HL-60 (cell line): Measurements from ENCODE around the gene PALLD.

Source experiments
- DNase-seq, 2 experiments: peaks; one replicate each; pipeline ENCODE4 v3.0.0-alpha.2; 2010 to 2020; ENCODE audit warnings: low read depth in 1 of 2, low spot score in 1 of 2
- H3K27ac ChIP-seq: fragments of 250-450 bp; sonication (Bioruptor Pico); replicated peaks from 2 replicates; pipeline ENCODE4 v1.5.1; 2020; ENCODE audit warnings: mild to moderate bottlenecking, moderate library complexity
- H3K27me3 ChIP-seq: fragments of 250-450 bp; sonication (Bioruptor Pico); 2 replicates; pipeline ENCODE4 v1.5.1; 2021; ENCODE audit warnings: mild to moderate bottlenecking, moderate library complexity; ENCODE audit not compliant: insufficient read depth, poor library complexity, severe bottlenecking
- H3K4me3 ChIP-seq: replicated peaks from 2 replicates; pipeline ENCODE4 v1.5.1; 2011; ENCODE audit warnings: mild to moderate bottlenecking, control low read depth, low read length; ENCODE audit not compliant: insufficient read depth
- GABPA ChIP-seq: IDR thresholded peaks from 2 replicates; pipeline ENCODE4 v1.6.1; 2012; ENCODE audit warnings: low read depth
- POLR2AphosphoS5 ChIP-seq: IDR thresholded peaks from 2 replicates; pipeline ENCODE4 v1.6.1; 2012; ENCODE audit warnings: low read depth
- SPI1 ChIP-seq: IDR thresholded peaks from 2 replicates; pipeline ENCODE4 v1.6.1; 2012; ENCODE audit warnings: low read depth, mild to moderate bottlenecking, borderline replicate concordance
- TF ChIP-seq, protein P1 (sequence below): IDR thresholded peaks from one replicate; pipeline ENCODE4 v1.5.1; 2011; ENCODE audit warnings: low read length, control low read depth, inconsistent platforms; ENCODE audit not compliant: insufficient read depth
- TF ChIP-seq, protein P2 (sequence below): IDR thresholded peaks from 2 replicates; pipeline ENCODE4 v1.6.1; 2012; ENCODE audit warnings: low read depth; ENCODE audit not compliant: insufficient replicate concordance

PALLD gene

GRCh38 chr4:168844353-168845049, 347.6 kb downstream of the PALLD start:
- no peak overlapping the region for H3K27ac ChIP-seq
- peaks cover 2% of the 10 kb centered on the region for H3K27me3 ChIP-seq
- DNase-seq = no peak
- TF ChIP-seq, protein P1, sequence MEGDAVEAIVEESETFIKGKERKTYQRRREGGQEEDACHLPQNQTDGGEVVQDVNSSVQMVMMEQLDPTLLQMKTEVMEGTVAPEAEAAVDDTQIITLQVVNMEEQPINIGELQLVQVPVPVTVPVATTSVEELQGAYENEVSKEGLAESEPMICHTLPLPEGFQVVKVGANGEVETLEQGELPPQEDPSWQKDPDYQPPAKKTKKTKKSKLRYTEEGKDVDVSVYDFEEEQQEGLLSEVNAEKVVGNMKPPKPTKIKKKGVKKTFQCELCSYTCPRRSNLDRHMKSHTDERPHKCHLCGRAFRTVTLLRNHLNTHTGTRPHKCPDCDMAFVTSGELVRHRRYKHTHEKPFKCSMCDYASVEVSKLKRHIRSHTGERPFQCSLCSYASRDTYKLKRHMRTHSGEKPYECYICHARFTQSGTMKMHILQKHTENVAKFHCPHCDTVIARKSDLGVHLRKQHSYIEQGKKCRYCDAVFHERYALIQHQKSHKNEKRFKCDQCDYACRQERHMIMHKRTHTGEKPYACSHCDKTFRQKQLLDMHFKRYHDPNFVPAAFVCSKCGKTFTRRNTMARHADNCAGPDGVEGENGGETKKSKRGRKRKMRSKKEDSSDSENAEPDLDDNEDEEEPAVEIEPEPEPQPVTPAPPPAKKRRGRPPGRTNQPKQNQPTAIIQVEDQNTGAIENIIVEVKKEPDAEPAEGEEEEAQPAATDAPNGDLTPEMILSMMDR = no peak
- H3K4me3 ChIP-seq = no peak overlapping the region

DNA sequence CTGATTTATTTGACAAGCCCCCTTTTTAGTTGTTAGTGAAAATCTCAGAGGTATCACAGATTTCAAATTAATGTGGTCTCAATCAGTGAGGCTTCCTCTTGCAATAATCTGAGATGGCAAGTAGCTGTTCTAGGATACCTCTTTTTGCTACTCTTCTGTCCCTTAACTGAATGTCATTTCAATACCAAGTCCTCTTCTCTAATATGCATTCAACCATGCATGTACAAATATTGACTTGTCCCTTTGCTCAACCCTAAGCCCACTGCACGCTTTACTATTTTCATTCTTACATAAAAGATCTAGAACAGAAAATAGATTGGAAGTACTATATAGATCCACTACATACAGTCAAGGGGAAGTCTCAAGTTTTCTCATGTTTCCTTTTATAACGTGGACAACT, 349.0 kb downstream of the PALLD start:
- H3K27ac ChIP-seq = no peak overlapping the region
- peaks cover 2% of the 10 kb centered on the region for H3K27me3 ChIP-seq
- TF ChIP-seq, protein P2, sequence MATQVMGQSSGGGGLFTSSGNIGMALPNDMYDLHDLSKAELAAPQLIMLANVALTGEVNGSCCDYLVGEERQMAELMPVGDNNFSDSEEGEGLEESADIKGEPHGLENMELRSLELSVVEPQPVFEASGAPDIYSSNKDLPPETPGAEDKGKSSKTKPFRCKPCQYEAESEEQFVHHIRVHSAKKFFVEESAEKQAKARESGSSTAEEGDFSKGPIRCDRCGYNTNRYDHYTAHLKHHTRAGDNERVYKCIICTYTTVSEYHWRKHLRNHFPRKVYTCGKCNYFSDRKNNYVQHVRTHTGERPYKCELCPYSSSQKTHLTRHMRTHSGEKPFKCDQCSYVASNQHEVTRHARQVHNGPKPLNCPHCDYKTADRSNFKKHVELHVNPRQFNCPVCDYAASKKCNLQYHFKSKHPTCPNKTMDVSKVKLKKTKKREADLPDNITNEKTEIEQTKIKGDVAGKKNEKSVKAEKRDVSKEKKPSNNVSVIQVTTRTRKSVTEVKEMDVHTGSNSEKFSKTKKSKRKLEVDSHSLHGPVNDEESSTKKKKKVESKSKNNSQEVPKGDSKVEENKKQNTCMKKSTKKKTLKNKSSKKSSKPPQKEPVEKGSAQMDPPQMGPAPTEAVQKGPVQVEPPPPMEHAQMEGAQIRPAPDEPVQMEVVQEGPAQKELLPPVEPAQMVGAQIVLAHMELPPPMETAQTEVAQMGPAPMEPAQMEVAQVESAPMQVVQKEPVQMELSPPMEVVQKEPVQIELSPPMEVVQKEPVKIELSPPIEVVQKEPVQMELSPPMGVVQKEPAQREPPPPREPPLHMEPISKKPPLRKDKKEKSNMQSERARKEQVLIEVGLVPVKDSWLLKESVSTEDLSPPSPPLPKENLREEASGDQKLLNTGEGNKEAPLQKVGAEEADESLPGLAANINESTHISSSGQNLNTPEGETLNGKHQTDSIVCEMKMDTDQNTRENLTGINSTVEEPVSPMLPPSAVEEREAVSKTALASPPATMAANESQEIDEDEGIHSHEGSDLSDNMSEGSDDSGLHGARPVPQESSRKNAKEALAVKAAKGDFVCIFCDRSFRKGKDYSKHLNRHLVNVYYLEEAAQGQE = no peak
- TF ChIP-seq, protein P1 = no peak
- TF ChIP-seq POLR2AphosphoS5 (no peak), SPI1 (no peak), GABPA (no peak)
- DNase-seq = no peak
- no peak overlapping the region for H3K4me3 ChIP-seq

DNA sequence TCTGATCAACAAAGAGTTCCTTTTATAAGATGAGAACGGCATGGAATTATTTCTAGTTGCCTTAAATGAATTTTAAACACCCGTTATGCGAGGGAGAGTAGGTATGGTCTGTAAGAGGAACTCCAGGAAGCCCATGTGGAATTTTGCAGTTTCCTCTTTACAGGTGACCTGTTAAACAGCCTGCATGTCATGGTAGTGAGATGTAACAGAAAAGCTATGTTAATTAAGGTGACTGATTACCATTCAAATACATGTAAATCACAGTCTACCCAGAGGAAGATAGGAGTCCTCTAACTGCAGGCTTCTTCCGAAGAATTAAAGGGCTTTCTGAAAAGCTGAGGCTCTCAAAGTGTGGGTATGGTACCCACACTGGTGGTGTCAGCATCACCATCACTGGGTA, 349.6 kb downstream of the PALLD start:
- Histone ChIP-seq H3K27ac (no peak overlapping the region), H3K27me3 (peaks cover 2% of the 10 kb centered on the region), H3K4me3 (no peak overlapping the region)
- no peak for DNase-seq
- TF ChIP-seq SPI1 (no peak), POLR2AphosphoS5 (no peak)
- TF ChIP-seq, protein P2 = no peak
- TF ChIP-seq, protein P1 = no peak
